HG02970 (cell line): ENCODE data around the gene TUBA3E.
"Not testable (repeated sequence)": the region's sequence is repeated elsewhere in the genome, so short reads cannot be mapped to it uniquely, and the experiment has no call there.

Source experiments
- ATAC-seq: cut with Tn5 transposase; IDR thresholded peaks from one replicate; pipeline ENCODE4 v1.9.1; 2021; ENCODE audit warnings: mild to moderate bottlenecking, moderate library complexity, moderate number of reproducible peaks; ENCODE audit not compliant: unreplicated experiment, low FRiP score

The TUBA3E gene

DNA sequence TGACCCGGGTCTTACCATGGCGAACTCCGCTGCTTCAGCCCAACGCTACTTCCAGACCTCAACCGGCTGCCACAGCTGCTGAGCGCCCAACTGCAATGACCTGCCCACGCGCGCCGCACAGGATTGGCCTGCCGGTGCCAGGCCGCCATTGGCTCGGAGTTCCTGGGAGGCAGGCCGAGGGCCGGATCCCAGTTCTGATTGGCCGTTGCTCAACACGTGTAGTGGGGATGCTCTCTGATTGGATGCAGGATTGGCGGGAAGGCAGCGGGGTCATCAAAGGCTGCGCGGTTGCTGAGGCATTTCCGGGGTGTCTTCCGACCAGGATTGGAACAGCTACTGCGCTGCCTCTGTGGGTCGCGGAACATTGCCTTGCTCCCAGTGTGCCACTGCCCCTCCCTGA lies at the start of gene TUBA3E:
Gene TUBA3E, minus strand, starts transcription at position 97 of the 400 bp plus-strand sequence. Its CDS starts 79 bp downstream, at position 18.
- ATAC-seq, result no peak

DNA sequence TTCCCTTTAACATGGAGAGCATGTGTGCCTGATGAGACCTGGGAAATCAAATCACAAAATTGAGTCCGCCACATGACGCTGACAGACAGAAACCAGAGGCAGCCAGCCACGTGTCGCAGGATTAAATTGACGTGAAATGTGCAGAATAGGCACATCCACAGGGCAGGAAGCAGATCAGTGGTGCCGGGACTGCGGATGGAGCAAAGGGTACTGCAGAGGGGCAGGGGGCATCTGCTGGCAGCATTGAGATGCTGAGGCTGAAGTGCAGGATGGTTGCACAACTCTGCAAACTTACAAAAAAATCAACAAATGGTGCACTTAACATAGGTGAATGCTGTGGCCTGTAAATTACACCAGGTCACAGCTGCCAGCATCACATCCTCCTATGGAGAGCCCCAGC lies 48.2 kb upstream of the TUBA3E start:
- no peak for ATAC-seq

DNA sequence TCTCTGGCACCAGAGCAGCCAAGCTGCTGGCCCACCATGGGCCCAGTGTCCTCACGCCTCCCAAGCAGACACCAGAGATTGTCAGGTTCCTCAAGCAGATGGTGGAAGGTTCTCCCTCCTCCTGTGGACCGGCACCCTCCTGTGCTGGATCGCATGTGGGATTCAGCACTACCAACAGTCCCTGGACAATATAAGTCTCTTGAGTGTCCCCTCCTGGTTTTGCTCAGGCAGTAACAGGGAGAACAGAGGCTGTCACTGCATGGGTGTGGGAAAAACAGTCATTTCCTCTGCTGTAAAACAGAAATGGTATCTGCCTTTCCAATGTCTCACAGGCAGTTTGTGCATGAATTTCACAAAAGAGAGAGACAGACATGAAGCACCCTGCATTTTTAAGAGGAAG lies 47.7 kb upstream of the TUBA3E start:
- ATAC-seq, result no peak

DNA sequence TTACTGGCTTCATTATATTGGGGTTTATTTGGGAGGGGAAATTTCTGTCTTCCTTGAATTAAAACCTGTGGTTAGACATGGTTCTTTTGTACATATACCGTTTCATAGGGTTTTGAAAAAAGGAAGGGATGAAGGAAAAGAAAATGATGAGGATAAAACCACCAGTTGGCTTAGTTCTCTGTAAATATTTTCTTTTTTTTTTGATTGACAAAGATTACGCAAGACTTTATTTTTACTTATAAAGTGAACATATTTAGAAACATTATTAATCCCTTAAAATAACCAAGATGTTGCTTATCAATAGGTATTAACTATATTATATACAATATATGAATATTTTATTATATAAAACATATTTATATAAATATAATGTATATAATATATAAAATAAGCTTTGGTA lies 45.1 kb upstream of the TUBA3E start:
- ATAC-seq, result no peak

DNA sequence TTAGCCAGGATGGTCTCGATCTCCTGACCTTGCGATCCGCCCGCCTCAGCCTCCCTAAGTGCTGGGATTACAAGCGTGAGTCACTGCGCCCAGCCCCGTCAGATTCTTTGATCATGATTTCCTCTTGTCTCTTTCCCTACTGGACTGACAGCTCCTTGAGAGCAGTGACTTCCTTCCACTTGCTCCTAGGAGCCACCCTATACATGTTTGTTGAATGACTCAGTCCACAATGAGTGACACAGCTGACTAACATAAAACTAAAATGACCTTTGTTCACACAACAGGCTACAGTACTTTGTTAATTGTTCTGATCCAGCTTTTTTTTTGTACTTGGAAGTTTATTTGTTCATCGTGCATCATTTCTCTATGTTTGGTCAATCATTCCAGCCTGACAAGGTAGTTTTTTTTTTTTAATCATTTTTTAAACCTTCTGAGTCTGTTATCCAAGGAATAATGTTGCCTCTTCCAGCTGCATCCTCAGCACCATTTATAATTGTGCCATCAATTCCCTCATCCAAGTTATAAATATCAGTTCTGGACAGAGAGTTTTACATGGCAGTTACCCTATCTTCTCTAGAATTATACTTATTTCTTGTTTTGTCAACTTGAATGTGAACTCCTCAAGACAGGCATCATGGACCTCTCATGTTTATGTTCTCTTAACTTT lies 42.9 kb upstream of the TUBA3E start:
- ATAC-seq, result no peak

DNA sequence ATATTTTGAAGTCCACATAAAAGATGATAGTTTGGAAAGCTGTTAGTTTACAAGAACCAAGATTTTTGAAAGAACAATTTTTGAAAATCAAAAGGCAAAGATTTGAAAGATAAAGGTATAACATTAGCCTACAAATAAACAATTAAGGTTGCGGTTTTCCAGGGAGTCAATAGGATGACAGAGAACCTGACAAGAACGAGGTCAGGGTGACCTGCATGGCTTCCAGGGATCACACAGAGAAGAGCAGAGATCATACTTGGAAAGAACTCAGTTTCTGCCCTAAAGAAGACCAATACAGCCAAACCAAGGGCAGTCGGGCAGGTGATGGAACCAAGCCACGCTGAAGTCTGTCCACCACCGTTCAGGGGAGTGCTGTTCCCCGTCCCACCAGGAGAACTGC lies 41.3 kb upstream of the TUBA3E start:
- ATAC-seq, result not testable (repeated sequence)

DNA sequence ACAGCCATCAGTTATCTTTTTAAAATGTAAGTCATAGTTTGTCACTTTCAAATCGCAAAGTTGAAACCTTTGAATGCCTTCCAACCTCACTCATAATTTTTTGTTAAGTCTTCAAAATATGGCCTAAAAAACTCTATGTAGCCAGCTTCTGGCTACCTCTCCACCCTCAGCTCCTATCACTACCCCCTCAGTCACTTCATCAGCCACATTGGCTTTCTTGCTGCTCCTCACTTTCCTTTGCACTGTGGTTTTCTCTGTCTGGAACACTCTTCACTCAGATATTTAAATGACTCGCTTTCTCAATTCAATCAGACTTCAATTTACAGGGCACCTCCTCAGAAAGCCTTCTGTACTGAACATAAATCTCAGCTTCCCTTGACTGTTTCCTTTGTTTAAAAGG lies 34.8 kb upstream of the TUBA3E start:
- ATAC-seq, result not testable (repeated sequence)

DNA sequence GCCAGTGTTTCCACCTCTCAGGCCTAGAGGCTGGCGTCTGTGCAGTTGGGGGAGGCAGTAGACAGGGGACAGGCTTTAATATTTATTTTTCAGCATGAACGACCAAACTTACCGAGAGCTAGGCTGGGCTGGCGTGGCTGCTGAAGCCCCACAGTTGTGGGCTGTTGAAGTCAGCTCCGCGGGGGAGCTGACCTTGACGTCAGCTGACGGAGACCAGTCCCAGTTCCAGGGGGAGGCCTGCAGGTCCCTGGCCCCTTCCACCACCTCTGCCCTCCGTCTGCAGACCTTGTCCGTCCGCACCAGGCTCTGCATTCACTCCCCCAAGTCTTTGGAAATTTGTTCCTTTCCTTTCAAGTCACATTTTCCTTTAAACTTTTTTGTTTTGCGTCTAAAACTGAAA lies 33.4 kb upstream of the TUBA3E start:
- ATAC-seq, result no peak

DNA sequence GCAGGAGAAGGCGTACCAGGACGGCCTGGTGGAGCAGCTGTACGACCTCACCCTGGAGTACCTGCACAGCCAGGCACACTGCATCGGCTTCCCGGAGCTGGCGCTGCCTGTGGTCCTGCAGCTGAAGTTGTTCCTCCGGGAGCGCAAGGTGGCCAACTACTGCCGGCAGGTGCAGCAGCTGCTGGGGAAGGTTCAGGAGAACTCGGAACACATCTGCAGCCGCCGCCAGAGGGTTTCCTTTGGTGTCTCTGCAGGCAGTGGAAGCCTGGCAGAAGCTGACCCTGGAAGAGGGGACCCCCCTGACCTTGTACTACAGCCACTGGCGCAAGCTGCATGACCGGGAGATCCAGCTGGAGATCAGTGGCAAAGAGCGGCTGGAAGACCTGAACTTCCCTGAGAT lies 32.7 kb upstream of the TUBA3E start:
- not testable (repeated sequence) for ATAC-seq

DNA sequence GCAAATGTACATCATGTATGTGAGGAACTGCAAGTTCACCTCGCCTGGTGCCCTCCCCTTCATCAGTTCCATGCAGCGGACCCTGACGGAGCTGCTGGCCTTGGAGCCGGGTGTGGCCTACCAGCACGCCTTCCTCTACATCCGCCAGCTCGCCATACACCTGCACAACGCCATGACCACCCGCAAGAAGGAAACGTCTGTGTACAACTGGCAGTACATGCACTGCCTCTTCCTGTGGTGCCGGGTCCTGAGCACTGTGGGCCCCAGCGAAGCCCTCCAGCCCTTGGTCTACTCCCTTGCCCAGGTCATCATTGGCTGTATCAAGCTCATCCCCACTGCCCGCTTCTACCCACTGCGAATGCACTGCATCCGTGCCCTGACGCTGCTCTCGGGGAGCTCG lies 32.1 kb upstream of the TUBA3E start:
- ATAC-seq, result not testable (repeated sequence)

DNA sequence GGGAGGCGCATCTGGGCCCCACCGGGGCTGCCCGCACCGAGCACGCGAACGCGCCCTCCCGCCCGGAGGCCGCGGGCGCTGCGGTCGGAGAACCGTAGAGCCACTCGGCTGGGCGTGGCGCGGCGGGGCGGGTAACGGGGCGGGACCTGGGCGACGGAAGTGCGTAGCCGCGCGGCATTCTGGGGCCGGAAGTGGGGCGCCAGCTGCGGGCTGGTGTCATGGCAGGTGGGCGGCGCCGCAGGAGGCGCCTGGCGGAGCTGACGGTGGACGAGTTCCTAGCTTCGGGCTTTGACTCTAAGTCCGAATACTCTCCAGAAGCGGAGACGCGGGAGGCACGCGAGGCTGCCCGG lies 30.9 kb upstream of the TUBA3E start:
- ATAC-seq, result not testable (repeated sequence)

DNA sequence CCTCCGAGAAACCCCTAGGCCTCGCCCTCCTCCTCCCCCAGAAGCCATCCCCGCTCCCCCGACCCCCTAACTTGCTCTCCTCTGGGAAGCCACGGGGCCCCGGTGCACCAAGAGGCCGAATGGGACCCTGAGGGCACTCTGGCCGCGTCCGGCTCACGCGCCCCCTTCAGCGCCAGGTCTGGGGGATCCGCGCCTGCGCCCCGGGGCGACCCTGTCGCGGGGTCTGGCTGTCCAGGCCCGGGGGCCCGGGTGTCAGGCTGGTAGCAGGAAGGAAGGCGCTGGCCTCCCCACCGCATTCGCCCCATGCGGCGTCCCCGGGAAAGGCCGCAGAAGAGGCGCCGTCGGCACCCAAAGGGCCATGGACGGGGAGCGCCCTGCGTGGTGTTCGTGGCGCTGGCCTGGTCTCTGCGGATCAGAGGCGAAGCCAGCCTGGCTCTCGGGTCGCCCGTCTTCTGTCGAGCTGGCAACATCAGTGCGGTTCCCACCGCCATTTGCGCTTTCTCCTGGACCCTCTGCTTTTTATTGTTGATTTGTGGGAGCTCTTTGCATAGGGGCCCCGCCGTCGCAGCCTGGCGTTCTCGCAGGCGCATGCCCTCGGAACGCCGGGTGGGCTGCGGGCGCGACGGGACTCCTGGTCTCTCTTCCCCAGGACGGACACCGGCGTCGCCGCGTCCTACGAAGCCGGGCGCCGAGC lies 30.4 kb upstream of the TUBA3E start:
- ATAC-seq, result not testable (repeated sequence)

DNA sequence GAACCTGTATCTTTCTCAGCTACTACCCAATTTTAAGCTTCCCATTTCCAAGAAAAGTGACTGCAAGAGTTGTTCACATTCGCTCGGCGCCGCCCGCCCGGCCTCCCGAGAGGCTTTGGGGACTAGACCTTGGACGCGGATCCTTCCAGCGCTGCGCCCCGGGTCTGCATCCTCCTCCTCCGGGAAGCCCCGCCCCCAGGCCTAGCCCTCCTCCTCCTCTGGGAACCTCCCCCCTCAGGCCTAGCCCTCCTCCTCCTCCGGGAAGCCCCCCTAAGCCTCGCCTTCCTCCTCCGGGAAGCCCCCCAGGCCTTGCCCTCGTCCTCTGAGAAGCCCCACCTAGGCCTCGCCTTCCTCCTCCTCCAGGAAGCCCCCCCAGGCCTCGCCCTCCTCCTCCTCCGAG lies 29.8 kb upstream of the TUBA3E start:
- ATAC-seq, result not testable (repeated sequence)

DNA sequence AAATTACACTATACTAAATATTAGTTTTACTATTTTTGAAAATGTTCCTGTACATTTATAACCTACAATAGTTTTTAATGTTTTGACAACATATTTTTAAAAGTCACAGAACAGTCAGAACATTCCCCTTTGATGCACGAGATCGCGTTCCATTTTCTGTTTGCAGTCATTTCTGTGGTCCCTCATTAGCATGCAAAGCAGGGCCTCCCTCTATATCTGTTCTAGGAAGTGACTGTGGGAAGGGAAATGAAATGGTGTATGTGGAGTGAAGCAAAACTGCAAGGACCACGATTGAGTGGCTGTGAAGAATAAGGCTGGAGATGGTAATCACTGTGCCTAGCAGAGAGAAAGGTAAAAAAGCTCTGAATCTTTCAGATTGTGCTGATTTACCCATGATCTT lies 24.3 kb upstream of the TUBA3E start:
- not testable (repeated sequence) for ATAC-seq

DNA sequence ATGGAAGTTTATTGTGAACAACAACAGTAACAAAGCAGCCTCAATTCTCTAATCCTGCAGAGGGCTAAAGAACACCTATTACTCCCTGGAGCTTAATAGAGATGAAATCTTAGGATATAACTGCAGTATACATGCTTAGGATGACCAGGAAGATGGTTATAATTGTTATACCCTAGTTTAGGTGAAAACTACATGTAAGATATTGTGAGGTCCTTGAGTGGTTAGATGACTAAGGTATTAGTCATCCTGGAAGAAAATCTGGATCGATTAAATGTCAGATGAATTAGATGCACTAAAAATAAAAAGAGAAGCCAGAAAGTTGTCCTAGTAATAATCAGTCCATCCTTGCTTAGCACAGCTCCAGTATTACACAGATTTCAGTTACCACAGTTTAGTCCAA lies 22.3 kb upstream of the TUBA3E start:
- ATAC-seq, result not testable (repeated sequence)

DNA sequence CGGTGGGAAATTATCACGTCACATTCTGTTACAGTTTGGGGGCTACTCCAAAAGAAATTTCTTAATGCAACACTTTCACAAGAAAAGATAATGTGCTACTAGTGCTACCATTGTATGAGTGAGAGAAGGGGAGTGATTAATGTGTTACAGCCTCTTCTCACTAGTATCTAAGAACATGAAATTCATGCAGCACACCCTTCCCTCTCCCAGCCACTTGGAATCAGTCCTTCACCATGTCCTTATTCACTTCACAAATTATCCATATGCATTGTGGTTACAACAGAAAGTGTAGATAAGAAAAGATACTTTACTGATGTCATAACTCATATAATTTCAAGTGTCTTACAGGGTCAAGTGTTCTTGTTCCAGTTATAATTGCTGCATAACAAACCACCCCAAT lies 20.9 kb upstream of the TUBA3E start:
- ATAC-seq, result not testable (repeated sequence)

DNA sequence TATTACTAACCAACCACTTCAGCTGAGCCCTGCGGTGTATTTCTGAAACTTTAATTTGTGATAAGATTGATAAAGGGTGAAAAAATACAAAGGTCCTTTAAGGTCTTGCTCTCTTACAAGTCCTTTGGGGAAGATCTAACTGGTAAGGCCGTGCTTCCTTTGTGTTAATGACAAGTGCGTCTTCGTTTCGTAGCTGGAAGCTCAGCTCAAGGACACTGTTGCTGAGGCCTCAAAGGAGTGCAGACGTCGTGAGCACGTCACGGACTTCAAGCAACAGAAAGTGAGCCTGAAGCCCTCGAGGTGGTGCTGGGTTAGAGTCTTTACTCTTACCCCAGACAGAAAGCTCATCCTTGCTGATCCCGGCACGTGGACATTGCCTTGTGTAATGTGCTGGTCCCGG lies 8.8 kb upstream of the TUBA3E start:
- not testable (repeated sequence) for ATAC-seq

DNA sequence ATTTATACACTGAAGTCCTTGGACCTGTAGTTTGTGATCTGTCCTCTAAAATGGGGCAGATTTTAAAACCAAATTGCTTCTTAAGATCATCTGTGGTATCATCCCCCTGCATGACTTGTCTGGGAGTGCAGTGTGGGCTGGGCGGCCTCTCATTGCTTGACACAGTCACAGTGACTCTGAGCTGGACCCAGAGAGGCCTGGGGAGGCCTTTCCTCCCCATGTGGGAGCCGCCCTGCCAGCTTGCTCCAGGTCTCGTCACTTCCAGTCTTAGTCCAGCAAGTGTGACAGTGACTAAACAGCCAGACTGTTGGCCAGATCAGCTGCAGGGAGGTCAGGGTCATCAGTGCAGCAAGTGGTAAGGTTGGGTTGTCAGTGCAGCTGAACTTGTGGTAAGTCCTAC lies 4.9 kb upstream of the TUBA3E start:
- not testable (repeated sequence) for ATAC-seq

DNA sequence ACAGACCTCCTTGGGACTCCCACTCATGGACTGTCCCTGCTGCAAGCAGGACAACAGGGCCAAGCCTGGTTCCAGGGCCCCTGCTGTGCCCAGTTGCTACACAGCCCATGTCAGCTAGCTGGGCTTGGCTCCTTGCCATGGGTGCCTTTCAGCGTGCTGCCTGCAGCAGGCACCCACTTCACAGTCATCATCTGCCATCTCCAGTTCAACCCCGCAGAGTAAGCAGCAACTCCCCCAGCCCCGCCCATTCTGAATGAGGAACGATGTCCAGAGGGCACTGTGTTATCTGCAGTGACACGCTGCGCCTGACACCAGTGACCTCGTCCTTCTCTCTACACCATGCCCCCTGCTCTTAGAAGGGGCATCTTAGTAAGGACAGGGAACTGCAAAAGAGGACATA lies 4.3 kb upstream of the TUBA3E start:
- ATAC-seq, result not testable (repeated sequence)

DNA sequence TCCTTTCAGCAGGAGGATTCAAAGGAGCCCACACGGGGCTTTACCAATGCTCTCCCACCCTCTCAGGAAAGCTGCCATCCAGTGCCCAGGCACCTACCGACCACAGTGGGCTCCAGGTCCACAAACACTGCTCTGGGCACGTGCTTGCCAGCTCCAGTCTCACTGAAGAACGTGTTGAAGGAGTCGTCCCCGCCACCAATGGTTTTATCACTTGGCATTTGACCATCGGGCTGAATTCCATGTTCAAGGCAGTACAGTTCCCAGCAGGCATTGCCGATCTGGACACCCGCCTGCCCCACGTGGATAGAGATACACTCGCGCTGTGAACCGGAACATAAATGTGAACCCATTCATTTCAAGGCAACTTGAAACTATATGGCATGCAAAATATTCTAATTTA lies 2.2 kb downstream of the TUBA3E start:
- not testable (repeated sequence) for ATAC-seq

DNA sequence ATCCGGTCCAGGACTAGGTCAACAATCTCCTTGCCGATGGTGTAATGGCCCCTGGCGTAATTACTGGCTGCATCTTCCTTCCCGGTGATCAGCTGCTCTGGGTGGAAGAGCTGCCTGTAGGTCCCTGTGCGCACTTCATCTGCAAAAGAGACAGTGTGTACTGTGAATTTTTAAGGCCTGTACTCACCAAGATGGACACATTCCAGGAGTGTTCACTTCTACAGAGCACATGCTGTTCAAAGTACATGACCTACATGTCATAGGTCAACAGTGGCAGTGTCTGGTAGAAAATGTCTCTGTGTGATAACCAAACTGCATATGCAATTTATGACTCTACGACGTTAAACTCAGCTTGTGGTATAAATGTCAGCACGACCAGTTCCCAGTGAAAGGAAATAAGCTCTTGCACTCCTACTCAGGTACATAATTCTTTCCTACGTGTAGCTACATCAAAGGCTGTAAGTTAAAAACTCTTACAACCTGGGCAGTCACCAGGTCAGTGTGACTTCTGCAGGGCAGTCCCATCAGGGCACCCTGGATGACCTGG lies 3.1 kb downstream of the TUBA3E start:
- not testable (repeated sequence) for ATAC-seq

DNA sequence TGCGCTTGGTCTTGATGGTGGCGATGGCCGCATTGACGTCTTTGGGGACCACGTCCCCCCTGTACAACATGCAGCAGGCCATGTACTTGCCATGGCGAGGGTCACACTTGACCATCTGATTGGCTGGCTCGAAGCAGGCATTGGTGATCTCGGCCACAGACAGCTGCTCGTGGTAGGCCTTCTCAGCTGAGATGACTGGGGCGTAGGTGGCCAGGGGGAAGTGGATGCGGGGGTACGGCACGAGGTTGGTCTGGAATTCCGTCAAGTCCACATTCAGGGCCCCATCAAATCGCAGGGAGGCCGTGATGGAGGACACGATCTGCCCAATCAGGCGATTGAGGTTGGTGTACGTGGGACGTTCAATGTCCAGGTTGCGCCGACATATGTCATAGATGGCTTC lies 4.4 kb downstream of the TUBA3E start:
- ATAC-seq, result not testable (repeated sequence)
